ENCODE measurements around the gene DENND4A. TPM values are rescaled to one million over a fixed set of nuclear protein-coding genes. Genes with fewer than 3 reads are reported as not detected.

Gene DENND4A
- total RNA-seq, 1 donor from 2014 or later, result 32.5 TPM

- DNase-seq, result no peak
- Histone ChIP-seq H3K4me3 (no peak overlapping the region), H3K4me1 (no peaks in the 10 kb centered on the region), H3K36me3 (no peaks in the 10 kb centered on the region), H3K9me3 (no peaks in the 10 kb centered on the region), H3K27me3 (no peaks in the 10 kb centered on the region), H3K27ac (no peak overlapping the region)
- ATAC-seq, result no peak
- intact Hi-C loops (cut with DNase I), result no loop called here
- no peak for TF ChIP-seq CTCF (IDR thresholded peaks at IDR 0.05)
Measured at GRCh38 chr15:65632780-65633375, 159.2 kb downstream of the DENND4A start.

- no peak for TF ChIP-seq CTCF (IDR thresholded peaks at IDR 0.05)
- intact Hi-C loops (cut with DNase I), result no loop called here
- no peaks in the 10 kb centered on the region for H3K36me3 ChIP-seq
Measured at GRCh38 chr15:65631503-65631902, 160.6 kb downstream of the DENND4A start.

GRCh38 chr15:65630760-65631159 lies 161.3 kb downstream of the DENND4A start:
- Histone ChIP-seq H3K4me1 (no peaks in the 10 kb centered on the region), H3K4me3 (no peak overlapping the region), H3K36me3 (peaks cover 7% of the 10 kb centered on the region), H3K27ac (no peak overlapping the region), H3K27me3 (no peaks in the 10 kb centered on the region), H3K9me3 (no peaks in the 10 kb centered on the region)
- intact Hi-C loops (cut with DNase I), result no loop called here
- DNase-seq, result no peak
- ATAC-seq, result no peak
- no peak for TF ChIP-seq CTCF (IDR thresholded peaks at IDR 0.05)

More at GRCh38 chr15:65631503-65631902, 160.6 kb downstream of the DENND4A start:
- H3K4me1 ChIP-seq, result no peaks in the 10 kb centered on the region
- DNase-seq, result no peak
- no peak for ATAC-seq
- no peaks in the 10 kb centered on the region for H3K27me3 ChIP-seq
- H3K4me3 ChIP-seq, result no peak overlapping the region
- no peaks in the 10 kb centered on the region for H3K9me3 ChIP-seq
- no peak overlapping the region for H3K27ac ChIP-seq

- no peak overlapping the region for H3K4me3 ChIP-seq
- ATAC-seq, result no peak
- H3K36me3 ChIP-seq, result peaks cover 15% of the 10 kb centered on the region
- intact Hi-C loops (cut with DNase I), result no loop called here
- no peak for TF ChIP-seq CTCF (IDR thresholded peaks at IDR 0.05)
- no peaks in the 10 kb centered on the region for H3K9me3 ChIP-seq
- no peak for DNase-seq
- H3K27ac ChIP-seq, result no peak overlapping the region
- no peaks in the 10 kb centered on the region for H3K4me1 ChIP-seq
- H3K27me3 ChIP-seq, result no peaks in the 10 kb centered on the region
Measured at GRCh38 chr15:65629548-65629947, 162.5 kb downstream of the DENND4A start.

- peaks cover 19% of the 10 kb centered on the region for H3K36me3 ChIP-seq
- no peak for DNase-seq
- intact Hi-C loops (cut with DNase I), result no loop called here
- no peaks in the 10 kb centered on the region for H3K4me1 ChIP-seq
- no peaks in the 10 kb centered on the region for H3K27me3 ChIP-seq
- no peaks in the 10 kb centered on the region for H3K9me3 ChIP-seq
- no peak overlapping the region for H3K4me3 ChIP-seq
- no peak for ATAC-seq
- no peak for TF ChIP-seq CTCF (IDR thresholded peaks at IDR 0.05)
- H3K27ac ChIP-seq, result no peak overlapping the region
Measured at GRCh38 chr15:65626856-65627255, 165.2 kb downstream of the DENND4A start.

- Histone ChIP-seq H3K27me3 (no peaks in the 10 kb centered on the region), H3K27ac (no peak overlapping the region), H3K36me3 (peaks cover 19% of the 10 kb centered on the region), H3K4me1 (no peaks in the 10 kb centered on the region), H3K4me3 (no peak overlapping the region), H3K9me3 (no peaks in the 10 kb centered on the region)
- intact Hi-C loops (cut with DNase I), result no loop called here
- DNase-seq, result no peak
- ATAC-seq, result no peak
- TF ChIP-seq CTCF (IDR thresholded peaks at IDR 0.05), result no peak
Measured at GRCh38 chr15:65623103-65623502, 169.0 kb downstream of the DENND4A start.

All from upper lobe of right lung (tissue), 1 donor.